Endothelial cell of umbilical vein (primary cell): ENCODE data around the gene FAM167B.

Experiments used
- EZH2 ChIP-seq: IDR thresholded peaks from 2 replicates; pipeline ENCODE4 v1.6.1; 2012; ENCODE audit warnings: borderline replicate concordance, low read depth, mild to moderate bottlenecking, moderate library complexity, low read length, inconsistent platforms; ENCODE audit not compliant: severe bottlenecking
- FOS ChIP-seq: IDR thresholded peaks from 2 replicates; pipeline ENCODE4 v1.6.1; 2011; ENCODE audit warnings: mild to moderate bottlenecking, low read length, moderate library complexity, borderline replicate concordance; ENCODE audit not compliant: insufficient read depth
- GATA2 ChIP-seq: IDR thresholded peaks from 2 replicates; pipeline ENCODE4 v1.7.0; 2011; ENCODE audit warnings: low read depth, mild to moderate bottlenecking, moderate library complexity, mixed read lengths, low read length; ENCODE audit not compliant: insufficient read length, insufficient read depth
- POLR2A ChIP-seq: IDR thresholded peaks from 2 replicates; pipeline ENCODE4 v1.6.1; 2012; ENCODE audit warnings: low read depth, mild to moderate bottlenecking, control low read depth, low read length
- TF ChIP-seq, protein P1 (sequence below), 2 donors: IDR thresholded peaks; 1 replicate in 1 of 2; 2 replicates in 1 of 2; pipeline ENCODE4 v1.5.1; 2011; ENCODE audit warnings: low read length in 2 of 2, mild to moderate bottlenecking in 2 of 2, moderate library complexity in 2 of 2, control low read depth in 1 of 2, inconsistent platforms in 1 of 2, low read depth in 1 of 2; ENCODE audit not compliant: insufficient read depth in 1 of 2; ENCODE audit errors: extremely low read depth in 1 of 2

DNA sequence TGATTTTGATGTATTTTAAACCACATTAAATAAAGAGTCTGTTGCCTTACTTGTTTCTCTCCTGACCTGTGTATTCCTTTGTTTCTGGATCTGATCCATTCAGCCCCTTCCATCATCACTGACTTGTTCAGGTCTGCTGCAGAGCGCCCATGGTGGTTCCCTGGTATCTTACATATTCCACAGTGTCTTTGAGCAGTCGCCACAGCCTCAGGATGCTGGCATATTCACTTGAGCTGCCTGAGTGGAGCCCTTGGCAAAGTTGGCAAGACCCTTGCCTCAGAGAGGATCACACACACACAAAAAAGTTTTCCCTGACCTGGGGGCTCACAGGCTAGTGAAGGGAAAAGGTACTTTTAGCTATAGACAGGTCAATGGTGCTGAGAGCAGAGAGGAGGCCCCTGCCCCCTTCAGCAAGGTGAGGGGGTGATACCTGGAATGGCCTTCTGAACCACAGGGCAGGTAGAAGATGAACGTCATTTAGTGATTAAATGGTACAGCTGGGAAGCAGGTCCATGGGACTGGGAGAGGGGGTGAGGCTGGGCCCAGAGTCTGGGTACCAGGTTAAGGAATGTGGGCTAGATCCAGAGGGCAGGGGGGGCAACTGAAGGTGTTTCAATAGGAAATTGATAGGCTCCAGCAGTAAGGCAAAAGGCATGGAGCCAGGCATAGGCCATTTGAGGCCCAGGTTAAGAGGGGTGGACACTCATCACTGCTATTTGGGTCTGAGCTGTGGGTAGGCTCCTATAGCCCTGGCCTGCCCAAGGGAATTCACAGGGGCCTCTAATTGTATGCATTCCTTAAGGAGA, 48.6 kb upstream of the FAM167B start:
- TF ChIP-seq EZH2, result no peak
- TF ChIP-seq, protein P1, sequence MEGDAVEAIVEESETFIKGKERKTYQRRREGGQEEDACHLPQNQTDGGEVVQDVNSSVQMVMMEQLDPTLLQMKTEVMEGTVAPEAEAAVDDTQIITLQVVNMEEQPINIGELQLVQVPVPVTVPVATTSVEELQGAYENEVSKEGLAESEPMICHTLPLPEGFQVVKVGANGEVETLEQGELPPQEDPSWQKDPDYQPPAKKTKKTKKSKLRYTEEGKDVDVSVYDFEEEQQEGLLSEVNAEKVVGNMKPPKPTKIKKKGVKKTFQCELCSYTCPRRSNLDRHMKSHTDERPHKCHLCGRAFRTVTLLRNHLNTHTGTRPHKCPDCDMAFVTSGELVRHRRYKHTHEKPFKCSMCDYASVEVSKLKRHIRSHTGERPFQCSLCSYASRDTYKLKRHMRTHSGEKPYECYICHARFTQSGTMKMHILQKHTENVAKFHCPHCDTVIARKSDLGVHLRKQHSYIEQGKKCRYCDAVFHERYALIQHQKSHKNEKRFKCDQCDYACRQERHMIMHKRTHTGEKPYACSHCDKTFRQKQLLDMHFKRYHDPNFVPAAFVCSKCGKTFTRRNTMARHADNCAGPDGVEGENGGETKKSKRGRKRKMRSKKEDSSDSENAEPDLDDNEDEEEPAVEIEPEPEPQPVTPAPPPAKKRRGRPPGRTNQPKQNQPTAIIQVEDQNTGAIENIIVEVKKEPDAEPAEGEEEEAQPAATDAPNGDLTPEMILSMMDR (IDR thresholded peaks at IDR 0.05; ENCODE audit: extremely low read depth in 1 of 2, insufficient read depth in 1 of 2, low read depth in 1 of 2, low read length in 2 of 2), result no peak
- TF ChIP-seq GATA2, result no peak
- no peak for TF ChIP-seq FOS
- no peak for TF ChIP-seq POLR2A
